CD4-positive, alpha-beta T cell (primary cell): ENCODE results near the gene MKI67. TPM values are rescaled to one million over a fixed set of nuclear protein-coding genes. Genes with fewer than 3 reads are reported as not detected.

Experiments
- ATAC-seq: fragments of 200-7000 bp; cut with Tn5 transposase; one replicate; pipeline ENCODE4 v1.10.0; 2022; ENCODE audit warnings: mild to moderate bottlenecking; ENCODE audit not compliant: poor library complexity
- CTCF ChIA-PET: fragments of 350-600 bp; sonication (Branson Sonifier 250); formaldehyde crosslinking; loops from one replicate; lab custom pipeline; 2021; ENCODE audit warnings: antibody characterized with exemption, inconsistent platforms; lab: Charles Lee
- POLR2A ChIA-PET: fragments of 350-600 bp; sonication (Branson Sonifier 250); formaldehyde crosslinking; loops from one replicate; lab custom pipeline; 2021; ENCODE audit warnings: antibody characterized with exemption, inconsistent platforms; lab: Charles Lee
- DNase-seq, 14 experiments: peaks; one replicate each; pipeline ENCODE4 v3.0.0-alpha.2; 2013 to 2020; ENCODE audit warnings: mixed read lengths in 2 of 14
- H3K27ac ChIP-seq, 2 donors: one replicate each; pipeline versions ENCODE4 v1.5.1 to v1.7.0; 2013; ENCODE audit warnings: low read length in 2 of 2, low read depth in 1 of 2, mild to moderate bottlenecking in 1 of 2
- H3K27me3 ChIP-seq, 2 experiments: 1 replicate in 1 of 2; 2 replicates in 1 of 2; pipeline versions ENCODE4 v1.6.1 to v1.7.0; 2013; ENCODE audit warnings: low read length in 2 of 2, control low read depth in 1 of 2, mild to moderate bottlenecking in 1 of 2, moderate library complexity in 1 of 2; ENCODE audit not compliant: insufficient read depth in 2 of 2, control insufficient read depth in 1 of 2
- H3K36me3 ChIP-seq: one replicate; pipeline ENCODE4 v1.6.1; 2013; ENCODE audit warnings: low read length, control low read depth; ENCODE audit not compliant: insufficient read depth
- H3K4me1 ChIP-seq: one replicate; pipeline ENCODE4 v1.6.1; 2013; ENCODE audit warnings: low read length, control low read depth; ENCODE audit not compliant: insufficient read depth
- H3K4me3 ChIP-seq: one replicate; pipeline ENCODE4 v1.5.1; 2013; ENCODE audit warnings: mild to moderate bottlenecking, low read length, moderate library complexity
- H3K9me3 ChIP-seq, 2 experiments: 1 replicate in 1 of 2; 2 replicates in 1 of 2; pipeline versions ENCODE4 v1.6.1 to v1.7.0; 2013; ENCODE audit warnings: low read length in 2 of 2, mild to moderate bottlenecking in 2 of 2, control low read depth in 1 of 2, moderate library complexity in 1 of 2; ENCODE audit not compliant: control insufficient read depth in 1 of 2, insufficient read depth in 1 of 2
- H3K27ac Mint-ChIP-seq: one replicate; pipeline ENCODE4 v1.8.0; 2020; ENCODE audit warnings: mixed read lengths
- H3K27me3 Mint-ChIP-seq: one replicate; pipeline ENCODE4 v1.8.0; 2021; ENCODE audit warnings: mixed read lengths
- H3K36me3 Mint-ChIP-seq: one replicate; pipeline ENCODE4 v1.8.0; 2021; ENCODE audit warnings: low read depth, mixed read lengths
- H3K4me1 Mint-ChIP-seq: one replicate; pipeline ENCODE4 v1.8.0; 2021; ENCODE audit warnings: low read depth, mixed read lengths
- H3K4me3 Mint-ChIP-seq: one replicate; pipeline ENCODE4 v1.8.0; 2020; ENCODE audit warnings: mild to moderate bottlenecking, mixed read lengths
- H3K9me3 Mint-ChIP-seq: one replicate; pipeline ENCODE4 v1.8.0; 2020; ENCODE audit warnings: mixed read lengths
- CTCF ChIP-seq: fragments of 200-600 bp; IDR thresholded peaks from one replicate; pipeline ENCODE4 v1.8.0; 2022; ENCODE audit warnings: antibody characterized with exemption, mild to moderate bottlenecking
- intact Hi-C, 2 experiments: fragments of 100-400 bp; cut with DNase I in 1 of 2; cut with micrococcal nuclease in 1 of 2; formaldehyde crosslinking; loops; one replicate each; pipeline versions ENCODE4 v1.15.1 to v1.9.0; 2023 to 2025; cut with DNase I, micrococcal nuclease
- total RNA-seq, 174 experiments: library from RNA in 2 of 174; stranded (reverse) in 2 of 174; gene quantifications; one replicate each; pipeline ENCODE4 v1.2.3 and lab custom pipeline; 2021 to 2026

The MKI67 gene
- total RNA-seq, 2 experiments from 2014 or later = 0.92 to 1.2 TPM

GRCh38 chr10:128116187-128116586 lies 10.0 kb downstream of the MKI67 start:
- Histone ChIP-seq H3K27me3 (no peaks in the 10 kb centered on the region), H3K9me3 (no peaks in the 10 kb centered on the region), H3K36me3 (no peaks in the 10 kb centered on the region), H3K4me3 (no peak overlapping the region), H3K27ac (no peak overlapping the region), H3K4me1 (no peaks in the 10 kb centered on the region)
- CTCF ChIA-PET = no interaction called here
- no peak for TF ChIP-seq CTCF
- no peaks in the 10 kb centered on the region for H3K9me3 Mint-ChIP-seq
- ATAC-seq (no peak), DNase-seq (no peak)
- intact Hi-C loops = no loop called here
- peaks cover 4% of the 10 kb centered on the region for H3K4me1 Mint-ChIP-seq
- H3K27ac Mint-ChIP-seq = no peak overlapping the region
- POLR2A ChIA-PET = interaction anchor here (0.6 to 1.4 kb wide), 2 partner anchors 8 to 9 kb away, joined by 3 read pairs; no protein-coding TSS in a partner anchor
- no peak overlapping the region for H3K4me3 Mint-ChIP-seq
- H3K27me3 Mint-ChIP-seq = peaks cover 7% of the 10 kb centered on the region
- no peaks in the 10 kb centered on the region for H3K36me3 Mint-ChIP-seq

- Mint-ChIP-seq H3K36me3 (no peaks in the 10 kb centered on the region), H3K4me1 (no peaks in the 10 kb centered on the region), H3K27ac (no peak overlapping the region), H3K9me3 (no peaks in the 10 kb centered on the region), H3K27me3 (no peaks in the 10 kb centered on the region), H3K4me3 (no peak overlapping the region)
- intact Hi-C loops = no loop called here
- CTCF ChIA-PET = no interaction called here
- Histone ChIP-seq H3K9me3 (no peaks in the 10 kb centered on the region), H3K27me3 (no peaks in the 10 kb centered on the region), H3K36me3 (no peaks in the 10 kb centered on the region), H3K27ac (no peak overlapping the region), H3K4me1 (no peaks in the 10 kb centered on the region), H3K4me3 (no peak overlapping the region)
- ATAC-seq (no peak), DNase-seq (no peak)
- TF ChIP-seq CTCF = no peak
- POLR2A ChIA-PET = interaction anchor here (0.6 to 1.4 kb wide), 2 partner anchors 9 to 10 kb away, joined by 3 read pairs; no protein-coding TSS in a partner anchor
Measured at GRCh38 chr10:128115356-128115755, 10.9 kb downstream of the MKI67 start.

- H3K4me3 ChIP-seq = no peak overlapping the region
- DNase-seq (no peak), ATAC-seq (no peak)
- no peaks in the 10 kb centered on the region for H3K9me3 Mint-ChIP-seq
- H3K27ac ChIP-seq = no peak overlapping the region
- H3K27me3 ChIP-seq = no peaks in the 10 kb centered on the region
- H3K4me1 ChIP-seq = no peaks in the 10 kb centered on the region
- no peak overlapping the region for H3K4me3 Mint-ChIP-seq
- intact Hi-C loops = no loop called here
- CTCF ChIA-PET = no interaction called here
- H3K36me3 Mint-ChIP-seq = no peaks in the 10 kb centered on the region
- no peaks in the 10 kb centered on the region for H3K4me1 Mint-ChIP-seq
- no peaks in the 10 kb centered on the region for H3K27me3 Mint-ChIP-seq
- no peaks in the 10 kb centered on the region for H3K9me3 ChIP-seq
- no peaks in the 10 kb centered on the region for H3K36me3 ChIP-seq
- no peak overlapping the region for H3K27ac Mint-ChIP-seq
- no peak for TF ChIP-seq CTCF
- POLR2A ChIA-PET = interaction anchor here (1.4 kb wide), 1 partner anchor 9 kb away, joined by 3 read pairs; no protein-coding TSS in a partner anchor
Measured at GRCh38 chr10:128114901-128115300, 11.3 kb downstream of the MKI67 start.
